HFFc6 (cell line): ENCODE data around the gene MYL6. TPM values are rescaled to one million over a fixed set of nuclear protein-coding genes. Genes with fewer than 3 reads are reported as not detected.
A peak's percentile ranks its signal among the peaks of the same experiment; 100 is the strongest.

ENCODE experiments used
- DNase-seq: peaks from one replicate; pipeline ENCODE4 v3.0.0-alpha.2; 2018
- H3K27ac Mint-ChIP-seq: 2 replicates; pipeline ENCODE4 v1.8.0; 2020; ENCODE audit warnings: mild to moderate bottlenecking, mixed read lengths
- H3K27me3 Mint-ChIP-seq: 2 replicates; pipeline ENCODE4 v1.8.0; 2021; ENCODE audit warnings: mild to moderate bottlenecking, moderate library complexity, mixed read lengths; ENCODE audit not compliant: insufficient read depth
- H3K36me3 Mint-ChIP-seq: 2 replicates; pipeline ENCODE4 v1.8.0; 2021; ENCODE audit warnings: low read depth, mixed read lengths
- H3K4me1 Mint-ChIP-seq: 2 replicates; pipeline ENCODE4 v1.8.0; 2020; ENCODE audit warnings: low read depth, mixed read lengths
- H3K4me3 Mint-ChIP-seq: 2 replicates; pipeline ENCODE4 v1.8.0; 2020; ENCODE audit warnings: mild to moderate bottlenecking, moderate library complexity, mixed read lengths
- H3K9me3 Mint-ChIP-seq: 2 replicates; pipeline ENCODE4 v1.8.0; 2020; ENCODE audit warnings: mild to moderate bottlenecking, mixed read lengths
- CTCF ChIP-seq: fragments of 200-600 bp; sonication (generic); IDR thresholded peaks from 2 replicates; pipeline ENCODE4 v1.5.0; 2021; ENCODE audit warnings: antibody characterized with exemption, mild to moderate bottlenecking
- total RNA-seq, 6 experiments: library from RNA; stranded (reverse); fragmentation: NEBNext Ultra II Directional; extraction: Animal tissue kit (Norgen Biotek cat#: 25700); gene quantifications; 2 replicates in 1 of 6; 3 replicates in 5 of 6; pipeline ENCODE4 v1.2.3, GENCODE V29; 2021

MYL6 gene
- total RNA-seq, 6 experiments from 2014 or later = 2,668 to 3,384 (median 3,141) TPM

GRCh38 chr12:56161690-56162351 lies 3.7 kb downstream of the MYL6 start:
- Mint-ChIP-seq H3K9me3 (peaks cover 12% of the 10 kb centered on the region), H3K4me1 (peaks cover 41% of the 10 kb centered on the region), H3K27ac (peak overlapping the region; percentile 96), H3K27me3 (peaks cover 43% of the 10 kb centered on the region), H3K36me3 (peaks cover 51% of the 10 kb centered on the region), H3K4me3 (peak overlapping the region; percentile 98)
- no peak for TF ChIP-seq CTCF
- DNase-seq = no peak

- no peak for TF ChIP-seq CTCF
- peaks cover 55% of the 10 kb centered on the region for H3K36me3 Mint-ChIP-seq
- DNase-seq = no peak
- H3K27me3 Mint-ChIP-seq = peaks cover 45% of the 10 kb centered on the region
- H3K9me3 Mint-ChIP-seq = peaks cover 12% of the 10 kb centered on the region
- 0 out of 2 replicates have a peak overlapping the region, but pooled peaks have one; percentile 30 for H3K4me3 Mint-ChIP-seq
- peak overlapping the region; percentile 96 for H3K27ac Mint-ChIP-seq
- peaks cover 33% of the 10 kb centered on the region for H3K4me1 Mint-ChIP-seq
Observed at GRCh38 chr12:56162468-56163290, 4.5 kb downstream of the MYL6 start.

- H3K36me3 Mint-ChIP-seq = peaks cover 53% of the 10 kb centered on the region
- peaks cover 5% of the 10 kb centered on the region; the same call in 1 of the 2 replicates for H3K9me3 Mint-ChIP-seq
- H3K4me3 Mint-ChIP-seq = peak overlapping the region; percentile 55
- H3K27ac Mint-ChIP-seq = peak overlapping the region; percentile 96
- DNase-seq = no peak
- no peak for TF ChIP-seq CTCF
- H3K27me3 Mint-ChIP-seq = peaks cover 42% of the 10 kb centered on the region
- peaks cover 32% of the 10 kb centered on the region for H3K4me1 Mint-ChIP-seq
Observed at GRCh38 chr12:56163533-56164344, 5.6 kb downstream of the MYL6 start.

GRCh38 chr12:56164345-56164729 lies 6.2 kb downstream of the MYL6 start:
- no peak for DNase-seq
- Mint-ChIP-seq H3K36me3 (peaks cover 47% of the 10 kb centered on the region), H3K4me1 (peaks cover 32% of the 10 kb centered on the region), H3K9me3 (no peaks in the 10 kb centered on the region), H3K27ac (peak overlapping the region; percentile 96), H3K27me3 (peaks cover 36% of the 10 kb centered on the region), H3K4me3 (peak overlapping the region; percentile 55)
- TF ChIP-seq CTCF = no peak

GRCh38 chr12:56165369-56165768 lies 7.2 kb downstream of the MYL6 start:
- no peak for DNase-seq
- peaks cover 25% of the 10 kb centered on the region for H3K4me1 Mint-ChIP-seq
- no peaks in the 10 kb centered on the region for H3K9me3 Mint-ChIP-seq
- H3K4me3 Mint-ChIP-seq = no peak overlapping the region
- H3K27me3 Mint-ChIP-seq = peaks cover 38% of the 10 kb centered on the region
- H3K27ac Mint-ChIP-seq = peak overlapping the region; percentile 63
- no peak for TF ChIP-seq CTCF
- peaks cover 46% of the 10 kb centered on the region for H3K36me3 Mint-ChIP-seq
